ENCODE data around the gene ITGB5.

The ITGB5 gene

GRCh38 chr3:124805671-124806070 is 81.5 kb downstream of the ITGB5 start:
- H3K4me3 ChIP-seq (ENCODE audit: low read depth, low read length), result no peak overlapping the region
- no peak for TF ChIP-seq CTCF (IDR thresholded peaks at IDR 0.05; ENCODE audit: low read depth, low read length, missing control alignments)
- in situ Hi-C loops (cut with HindIII; ENCODE audit: low sequenced_read_pairs), result no loop called here
- DNase-seq (ENCODE audit: low read depth), result no peak

- no peak for DNase-seq (ENCODE audit: low read depth)
- TF ChIP-seq CTCF (IDR thresholded peaks at IDR 0.05; ENCODE audit: low read depth, low read length, missing control alignments), result no peak
- in situ Hi-C loops (cut with HindIII; ENCODE audit: low sequenced_read_pairs), result no loop called here
- no peak overlapping the region for H3K4me3 ChIP-seq (ENCODE audit: low read depth, low read length)
Measured at GRCh38 chr3:124804875-124805274, 82.3 kb downstream of the ITGB5 start.

- no peak for TF ChIP-seq CTCF (IDR thresholded peaks at IDR 0.05; ENCODE audit: low read depth, low read length, missing control alignments)
- H3K4me3 ChIP-seq (ENCODE audit: low read depth, low read length), result no peak overlapping the region
- in situ Hi-C loops (cut with HindIII; ENCODE audit: low sequenced_read_pairs), result no loop called here
Measured at GRCh38 chr3:124802702-124803101, 84.5 kb downstream of the ITGB5 start.

GRCh38 chr3:124802061-124802698 is 85.0 kb downstream of the ITGB5 start:
- in situ Hi-C loops (cut with HindIII; ENCODE audit: low sequenced_read_pairs), result no loop called here
- TF ChIP-seq CTCF (IDR thresholded peaks at IDR 0.05; ENCODE audit: low read depth, low read length, missing control alignments), result no peak
- no peak for DNase-seq (ENCODE audit: low read depth)
- no peak overlapping the region for H3K4me3 ChIP-seq (ENCODE audit: low read depth, low read length)

More at GRCh38 chr3:124802702-124803101, 84.5 kb downstream of the ITGB5 start:
- DNase-seq (ENCODE audit: low read depth), result no peak

- no peak overlapping the region for H3K4me3 ChIP-seq (ENCODE audit: low read depth, low read length)
- no peak for DNase-seq (ENCODE audit: low read depth)
- no peak for TF ChIP-seq CTCF (IDR thresholded peaks at IDR 0.05; ENCODE audit: low read depth, low read length, missing control alignments)
- in situ Hi-C loops (cut with HindIII; ENCODE audit: low sequenced_read_pairs), result no loop called here
Measured at GRCh38 chr3:124800511-124801258, 86.5 kb downstream of the ITGB5 start.

- no peak overlapping the region for H3K4me3 ChIP-seq (ENCODE audit: low read depth, low read length)
- in situ Hi-C loops (cut with HindIII; ENCODE audit: low sequenced_read_pairs), result no loop called here
Measured at GRCh38 chr3:124800076-124800475, 87.1 kb downstream of the ITGB5 start.

More at GRCh38 chr3:124800076-124800475, 87.1 kb downstream of the ITGB5 start:
- no peak for TF ChIP-seq CTCF (IDR thresholded peaks at IDR 0.05; ENCODE audit: low read depth, low read length, missing control alignments)
- DNase-seq (ENCODE audit: low read depth), result no peak
